ENCODE results near the gene FZD1.
A peak's percentile ranks its signal among the peaks of the same experiment; 100 is the strongest.

The FZD1 gene

DNA sequence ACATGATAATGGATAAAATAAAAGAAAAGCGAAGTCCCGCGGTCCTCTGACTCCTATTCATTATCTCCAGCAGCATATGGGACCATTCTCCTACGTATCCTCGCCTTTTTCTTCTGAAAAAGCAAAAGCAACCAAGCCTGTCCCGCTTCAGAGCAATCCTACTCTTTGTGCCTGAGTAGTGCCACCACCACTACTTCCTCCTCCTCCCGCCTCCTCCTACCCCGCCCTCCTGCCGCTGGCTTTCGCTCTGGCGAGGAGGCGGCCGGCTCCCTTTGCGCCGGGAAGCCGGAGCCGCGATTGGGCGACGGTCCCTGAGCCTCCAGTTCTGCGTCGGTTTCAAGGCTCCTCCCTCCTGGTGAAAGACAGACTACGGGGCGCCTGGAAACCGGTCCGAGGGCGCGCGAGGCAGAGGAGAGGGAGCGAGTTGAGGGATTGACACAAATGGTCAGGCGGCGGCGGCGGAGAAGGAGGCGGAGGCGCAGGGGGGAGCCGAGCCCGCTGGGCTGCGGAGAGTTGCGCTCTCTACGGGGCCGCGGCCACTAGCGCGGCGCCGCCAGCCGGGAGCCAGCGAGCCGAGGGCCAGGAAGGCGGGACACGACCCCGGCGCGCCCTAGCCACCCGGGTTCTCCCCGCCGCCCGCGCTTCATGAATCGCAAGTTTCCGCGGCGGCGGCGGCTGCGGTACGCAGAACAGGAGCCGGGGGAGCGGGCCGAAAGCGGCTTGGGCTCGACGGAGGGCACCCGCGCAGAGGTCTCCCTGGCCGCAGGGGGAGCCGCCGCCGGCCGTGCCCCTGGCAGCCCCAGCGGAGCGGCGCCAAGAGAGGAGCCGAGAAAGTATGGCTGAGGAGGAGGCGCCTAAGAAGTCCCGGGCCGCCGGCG is at the start of gene FZD1:
Gene FZD1 (plus strand): TSS at position 388 of the 878 bp plus-strand sequence. CDS start 448 bp downstream, at position 836.
- DNase-seq, result peak; percentile 95

GRCh38 chr7:91226411-91226810 is 37.8 kb upstream of the FZD1 start:
- no peak for DNase-seq

DNA sequence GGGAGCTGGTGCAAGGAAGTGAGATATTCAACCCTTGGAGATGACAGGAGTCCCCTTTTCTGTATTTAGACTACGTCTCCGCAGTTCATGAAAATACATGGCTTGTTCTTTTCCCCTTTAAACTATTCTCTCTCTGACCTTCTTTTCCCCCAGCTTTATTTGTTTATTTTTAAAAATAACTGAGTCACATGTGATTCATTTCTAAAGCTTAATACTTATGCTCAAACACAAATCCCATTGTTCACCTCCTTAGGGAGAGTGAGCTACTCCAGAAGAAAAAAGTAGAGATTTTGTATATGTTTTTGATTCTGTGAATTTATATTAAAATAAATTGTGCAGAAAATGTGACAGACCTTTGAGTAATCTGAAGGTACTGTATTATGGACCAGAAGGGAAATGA is 35.9 kb upstream of the FZD1 start:
- DNase-seq, result no peak

- no peak for DNase-seq
Observed at GRCh38 chr7:91228927-91229558, 35.2 kb upstream of the FZD1 start.

DNA sequence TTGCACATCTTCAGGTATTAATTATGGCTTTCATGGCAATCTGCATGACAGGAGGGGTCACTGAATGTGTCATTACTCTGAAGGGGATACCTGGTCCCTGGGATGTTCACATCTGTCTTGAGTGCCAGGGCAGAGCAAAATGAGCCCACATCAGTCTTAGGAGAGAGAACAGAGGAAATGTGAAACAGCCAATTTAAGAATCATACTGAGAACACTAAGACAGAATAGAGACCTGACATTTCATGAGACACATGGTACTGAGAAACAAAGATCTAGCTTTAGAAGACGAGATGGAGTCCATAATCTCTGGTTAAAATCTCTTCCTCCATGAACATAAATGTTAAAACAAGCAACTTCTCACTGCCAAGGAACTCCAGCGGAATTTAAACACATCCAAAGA is 34.1 kb upstream of the FZD1 start:
- no peak for DNase-seq

DNA sequence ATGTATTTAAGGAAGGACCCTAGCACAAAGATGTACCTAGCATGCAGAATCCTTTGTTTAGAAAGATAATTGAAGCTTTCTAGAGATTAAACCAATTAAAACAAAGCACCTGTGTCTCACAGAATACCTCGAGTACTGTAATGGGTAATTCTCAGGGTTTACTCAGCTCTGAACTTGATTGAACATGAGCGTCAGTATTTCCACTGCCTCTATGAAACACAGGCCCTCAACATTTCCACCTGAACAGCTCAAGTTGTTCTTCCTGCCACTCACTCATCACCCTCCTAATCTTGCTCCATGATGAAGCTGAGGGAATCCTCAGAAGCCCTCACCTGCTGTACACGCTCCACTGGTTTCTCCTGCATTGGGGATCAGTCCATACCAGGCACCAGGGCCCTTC is 33.7 kb upstream of the FZD1 start:
- DNase-seq, result no peak

- DNase-seq, result no peak
Observed at GRCh38 chr7:91233212-91233611, 31.0 kb upstream of the FZD1 start.

DNA sequence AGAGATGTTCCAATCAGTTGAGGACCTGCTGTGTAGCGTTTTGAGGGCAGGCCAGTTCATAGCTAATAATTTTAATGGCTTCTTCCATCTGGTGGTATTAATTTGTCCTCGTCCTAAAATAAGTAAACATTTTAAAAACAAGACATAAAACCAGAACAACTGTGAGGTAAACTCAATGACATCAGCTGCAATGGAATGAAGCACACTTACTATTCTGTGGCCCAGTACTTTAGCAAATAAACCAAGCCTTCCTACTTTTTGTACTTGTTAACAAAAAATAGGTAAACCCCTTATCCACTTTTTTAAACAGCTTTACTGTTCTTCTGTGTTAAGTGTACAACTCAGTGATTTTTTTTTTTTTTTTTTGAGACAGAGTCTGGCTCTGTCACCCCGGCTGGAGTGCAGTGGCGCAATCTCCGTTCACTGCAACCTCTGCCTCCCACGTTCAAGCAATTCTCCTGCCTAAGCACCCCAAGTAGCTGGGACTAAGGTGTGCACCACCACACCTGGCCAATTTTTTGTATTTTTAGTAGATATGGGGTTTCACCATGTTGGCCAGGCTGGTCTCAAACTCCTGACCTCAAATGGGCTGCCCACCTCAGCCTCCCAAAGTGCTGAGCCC is 28.9 kb upstream of the FZD1 start:
- no peak for DNase-seq

DNA sequence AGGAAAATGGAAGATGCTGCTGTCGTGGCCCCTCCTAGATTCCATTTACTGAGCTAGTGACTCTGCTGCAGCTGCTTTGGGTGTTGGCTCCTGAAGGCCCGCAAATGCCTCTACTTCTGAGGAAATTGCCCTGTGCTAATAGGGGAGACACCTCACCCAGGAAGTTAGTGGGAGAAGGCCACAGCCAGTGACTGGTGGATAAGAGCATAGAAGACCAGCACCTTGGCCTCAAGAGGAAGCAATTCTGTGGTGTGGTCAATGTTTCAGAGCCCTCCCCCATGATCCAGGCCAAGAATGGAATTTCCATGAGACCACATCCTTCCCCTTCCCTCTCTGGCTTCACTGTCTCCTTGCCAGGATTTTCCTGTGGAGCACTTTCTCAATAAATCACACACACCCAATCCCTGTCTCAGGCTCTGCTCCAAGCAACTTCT is 25.0 kb upstream of the FZD1 start:
- DNase-seq, result no peak

DNA sequence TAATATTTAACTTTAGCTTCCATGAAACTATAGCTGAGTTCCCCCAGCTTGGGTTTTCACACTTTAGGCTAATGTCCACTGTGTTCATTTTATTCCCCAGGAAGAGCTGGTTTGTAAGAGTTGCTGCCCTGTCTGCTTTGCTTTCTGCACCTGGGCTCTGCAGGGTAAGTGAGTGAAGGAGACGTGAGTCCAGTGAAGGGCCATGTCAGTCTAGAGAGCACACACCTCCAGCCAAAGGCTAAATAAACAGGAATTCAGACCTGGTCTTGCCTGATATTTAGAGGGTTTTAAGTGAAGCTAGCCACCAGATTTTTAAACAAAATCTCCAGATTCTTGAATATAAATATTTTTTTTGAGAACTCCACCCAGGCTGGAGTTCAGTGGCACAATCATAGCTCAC is 24.5 kb upstream of the FZD1 start:
- DNase-seq, result no peak

- DNase-seq, result no peak
Observed at GRCh38 chr7:91240376-91240941, 23.8 kb upstream of the FZD1 start.

DNA sequence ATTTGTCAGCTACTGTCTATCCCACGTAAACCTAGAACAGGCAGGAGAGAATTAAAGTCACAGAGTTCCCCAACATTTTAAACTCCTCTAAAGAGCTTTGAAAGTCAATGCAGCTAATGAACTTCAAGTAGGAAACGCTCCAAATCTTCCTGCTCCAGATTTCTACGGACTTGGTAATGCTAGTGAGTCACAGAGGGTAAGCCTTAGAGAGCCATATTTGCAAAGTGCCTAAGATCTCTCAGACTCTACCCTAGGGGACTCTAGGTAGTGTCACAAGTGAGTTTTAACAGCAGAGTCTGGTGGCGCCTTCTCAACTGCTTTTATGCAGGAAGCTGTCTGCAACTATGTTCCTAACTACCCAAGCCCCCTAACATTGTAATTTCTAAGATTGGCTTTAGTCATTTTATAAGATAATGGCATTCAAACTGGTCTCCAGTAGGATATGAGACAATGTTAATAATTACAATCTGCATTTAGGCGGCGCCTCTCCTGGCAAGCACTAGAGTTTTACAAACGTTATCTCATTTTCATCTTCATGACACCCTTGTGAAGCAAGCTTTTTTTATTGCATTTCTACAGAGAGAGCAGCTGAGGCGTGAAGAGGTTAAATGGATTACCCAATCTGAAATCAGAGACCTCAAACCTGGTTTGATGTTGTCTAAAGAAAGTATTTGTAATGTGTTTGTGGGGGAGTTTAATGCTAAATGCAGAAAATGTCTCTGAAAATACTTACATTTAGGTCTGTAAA is 22.0 kb upstream of the FZD1 start:
- no peak for DNase-seq

DNA sequence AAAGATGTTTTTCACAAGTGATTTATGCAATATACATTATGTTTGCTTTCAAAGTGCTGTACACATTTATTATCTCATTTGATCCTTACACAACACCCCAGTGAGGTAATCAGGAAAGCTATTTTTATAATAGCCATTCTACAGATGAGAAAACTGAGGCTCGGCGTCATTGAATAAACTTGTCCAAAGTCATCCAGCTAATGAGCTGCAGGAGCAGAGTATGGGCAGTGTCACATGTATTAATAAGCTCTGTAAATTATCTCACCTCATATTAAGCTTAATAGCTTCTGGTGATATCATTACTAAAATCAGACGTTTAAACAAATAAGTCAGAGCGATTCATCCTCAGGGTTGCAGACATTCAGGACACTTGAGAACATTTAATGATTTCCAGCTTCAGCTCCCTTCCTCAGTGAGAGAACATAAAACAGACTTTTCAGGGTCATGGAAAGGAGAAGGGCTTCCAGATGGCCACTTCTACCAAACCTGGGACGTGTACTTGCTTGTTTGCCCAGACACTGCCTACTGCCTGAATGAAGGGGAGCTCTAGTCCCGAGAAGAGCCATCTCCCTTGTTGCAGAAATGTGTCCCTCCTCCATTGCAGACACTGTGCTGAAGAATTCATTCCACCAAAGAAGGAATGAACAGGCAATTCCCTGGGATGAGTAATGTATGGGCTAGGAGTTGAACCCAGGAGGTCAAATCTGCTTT is 20.5 kb upstream of the FZD1 start:
- no peak for DNase-seq

GRCh38 chr7:91247500-91247899 is 16.7 kb upstream of the FZD1 start:
- no peak for DNase-seq

DNA sequence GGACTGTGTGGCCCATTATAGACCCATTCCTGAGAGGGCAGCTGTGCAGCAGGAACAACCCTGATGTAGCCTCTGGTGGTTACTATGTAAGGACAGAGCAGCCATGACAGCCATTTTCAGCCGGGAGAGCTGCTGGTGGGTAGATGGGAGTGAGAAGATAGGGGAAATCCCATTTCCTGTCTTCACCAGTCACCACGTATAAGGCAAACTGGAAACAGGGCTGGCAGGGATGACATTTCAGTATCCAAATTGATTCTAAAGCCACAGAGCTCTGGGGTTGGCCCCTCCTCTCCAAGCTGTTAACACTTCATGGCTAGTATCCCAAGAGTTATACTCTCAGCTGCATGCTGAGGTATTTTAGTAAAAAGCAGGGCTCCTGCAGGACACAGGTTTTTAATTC is 15.2 kb upstream of the FZD1 start:
- no peak for DNase-seq

- DNase-seq, result no peak
Observed at GRCh38 chr7:91249506-91250233, 14.6 kb upstream of the FZD1 start.

DNA sequence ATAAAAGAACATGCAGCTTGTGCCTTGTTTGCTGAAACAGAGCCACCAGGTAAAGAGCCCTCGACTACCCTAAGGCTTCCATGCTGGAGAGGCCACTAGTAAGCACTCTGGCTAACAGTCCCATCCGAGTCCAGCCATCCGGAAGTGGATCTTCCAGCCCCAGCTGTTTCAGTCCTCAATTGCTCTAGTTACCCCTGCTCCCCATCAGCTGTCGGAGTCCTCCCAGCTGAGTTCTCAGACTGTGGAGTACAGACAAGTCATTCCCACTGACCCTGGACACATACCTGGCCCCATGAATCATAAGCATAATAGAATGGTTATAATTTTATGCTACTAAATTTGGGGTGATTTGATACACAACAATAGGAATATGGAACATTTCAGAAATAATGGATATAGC is 13.5 kb upstream of the FZD1 start:
- no peak for DNase-seq

- DNase-seq, result no peak
Observed at GRCh38 chr7:91251877-91252276, 12.4 kb upstream of the FZD1 start.

- DNase-seq, result no peak
Observed at GRCh38 chr7:91263384-91264045, 718 bp upstream of the FZD1 start.

DNA sequence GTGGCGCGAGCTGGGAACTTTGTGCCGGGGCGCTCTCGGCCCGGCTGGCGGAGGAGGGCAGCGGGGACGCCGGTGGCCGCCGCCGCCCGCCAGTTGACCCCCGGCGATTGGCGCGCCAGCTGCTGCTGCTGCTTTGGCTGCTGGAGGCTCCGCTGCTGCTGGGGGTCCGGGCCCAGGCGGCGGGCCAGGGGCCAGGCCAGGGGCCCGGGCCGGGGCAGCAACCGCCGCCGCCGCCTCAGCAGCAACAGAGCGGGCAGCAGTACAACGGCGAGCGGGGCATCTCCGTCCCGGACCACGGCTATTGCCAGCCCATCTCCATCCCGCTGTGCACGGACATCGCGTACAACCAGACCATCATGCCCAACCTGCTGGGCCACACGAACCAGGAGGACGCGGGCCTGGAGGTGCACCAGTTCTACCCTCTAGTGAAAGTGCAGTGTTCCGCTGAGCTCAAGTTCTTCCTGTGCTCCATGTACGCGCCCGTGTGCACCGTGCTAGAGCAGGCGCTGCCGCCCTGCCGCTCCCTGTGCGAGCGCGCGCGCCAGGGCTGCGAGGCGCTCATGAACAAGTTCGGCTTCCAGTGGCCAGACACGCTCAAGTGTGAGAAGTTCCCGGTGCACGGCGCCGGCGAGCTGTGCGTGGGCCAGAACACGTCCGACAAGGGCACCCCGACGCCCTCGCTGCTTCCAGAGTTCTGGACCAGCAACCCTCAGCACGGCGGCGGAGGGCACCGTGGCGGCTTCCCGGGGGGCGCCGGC is 870 bp downstream of the FZD1 start:
- DNase-seq, result no peak

All from NCI-H1417 treated with DMSO at 0.1 percent for 48 hours (cell line).